Retina (tissue), 1 donor: ENCODE data around the gene NBEA.
"Not testable (repeated sequence)": the region's sequence is repeated elsewhere in the genome, so short reads cannot be mapped to it uniquely, and the experiment has no call there.

Source experiments
- DNase-seq: peaks from one replicate; pipeline ENCODE4 v3.0.0-alpha.2; 2016

NBEA gene

GRCh38 chr13:35393886-35394285 is 451.8 kb downstream of the NBEA start:
- DNase-seq, result no peak

- not testable (repeated sequence) for DNase-seq
Measured at GRCh38 chr13:35408285-35408684, 466.2 kb downstream of the NBEA start.

- no peak for DNase-seq
Measured at GRCh38 chr13:35411059-35411744, 469.1 kb downstream of the NBEA start.

GRCh38 chr13:35448465-35448864 is 506.4 kb downstream of the NBEA start:
- no peak for DNase-seq

- DNase-seq, result no peak
Measured at GRCh38 chr13:35449821-35450220, 507.8 kb downstream of the NBEA start.

GRCh38 chr13:35455022-35455421 is 513.0 kb downstream of the NBEA start:
- DNase-seq, result no peak

- no peak for DNase-seq
Measured at GRCh38 chr13:35457258-35457657, 515.2 kb downstream of the NBEA start.

- DNase-seq, result no peak
Measured at GRCh38 chr13:35460061-35460460, 518.0 kb downstream of the NBEA start.

- DNase-seq, result no peak
Measured at GRCh38 chr13:35465371-35465770, 523.3 kb downstream of the NBEA start.

GRCh38 chr13:35468195-35468594 is 526.1 kb downstream of the NBEA start:
- no peak for DNase-seq

GRCh38 chr13:35469806-35470525 is 527.9 kb downstream of the NBEA start:
- DNase-seq, result peak; percentile 60

- DNase-seq, result peak; percentile 95
Measured at GRCh38 chr13:35470671-35471661, 528.9 kb downstream of the NBEA start.

GRCh38 chr13:35471706-35472322 is 529.7 kb downstream of the NBEA start:
- peak; percentile 86 for DNase-seq

- DNase-seq, result peak; percentile 80
Measured at GRCh38 chr13:35472323-35472881, 530.3 kb downstream of the NBEA start.

- DNase-seq, result peak; percentile 28
Measured at GRCh38 chr13:35473206-35473775, 531.2 kb downstream of the NBEA start.

GRCh38 chr13:35473802-35474201 is 531.7 kb downstream of the NBEA start:
- no peak for DNase-seq

GRCh38 chr13:35474496-35475211 is 532.6 kb downstream of the NBEA start:
- DNase-seq, result peak; percentile 45

GRCh38 chr13:35475212-35475959 is 533.3 kb downstream of the NBEA start:
- DNase-seq, result peak; percentile 80

- peak; percentile 97 for DNase-seq
Measured at GRCh38 chr13:35475960-35476943, 534.2 kb downstream of the NBEA start, which contains the start of gene MAB21L1. Gene MAB21L1 (minus strand): TSS chr13:35476689. CDS start chr13:35476138, 551 bp downstream.
